ENCODE data around the gene DTD1.

The DTD1 gene

DNA sequence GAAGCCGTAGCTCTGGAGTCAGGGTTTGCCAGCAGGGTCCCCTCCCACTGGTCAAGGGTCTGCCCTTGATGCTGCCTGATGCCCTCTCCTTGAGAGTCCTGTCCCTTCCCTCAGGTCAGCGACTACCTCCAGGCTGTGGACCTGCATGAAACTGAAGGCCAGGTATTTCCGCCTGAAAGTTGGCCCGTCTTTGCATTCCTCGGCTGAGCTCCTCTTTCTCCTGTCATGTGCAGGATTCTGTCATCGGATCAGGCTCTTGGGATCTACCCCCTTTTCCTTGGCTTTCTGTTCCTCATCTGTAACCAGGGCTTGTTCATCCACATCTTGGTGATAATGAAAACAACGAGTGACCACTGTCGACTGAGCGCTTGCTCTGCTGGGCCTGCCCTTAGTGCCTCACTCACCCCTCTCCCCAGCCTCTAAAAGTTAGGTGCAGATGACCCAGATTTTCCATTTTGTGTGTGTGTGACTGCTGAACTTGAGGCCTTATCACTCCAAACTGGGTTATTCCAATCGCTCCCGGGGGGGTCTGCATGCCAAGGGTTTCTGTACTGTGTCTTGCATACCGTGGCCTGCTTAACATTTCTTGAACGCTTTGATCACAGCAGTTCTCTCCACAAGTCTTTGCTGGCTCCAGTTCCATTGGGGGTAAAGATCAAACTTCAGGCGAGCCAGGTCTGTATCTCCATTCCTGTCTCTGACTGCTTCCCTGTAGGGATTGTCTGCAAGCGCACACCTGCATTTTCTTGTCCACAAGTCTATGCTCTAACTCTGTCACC is 81.6 kb downstream of the DTD1 start:
- ATAC-seq (ENCODE audit: insufficient read depth, low read depth) = no peak
- H3K9me3 ChIP-seq (ENCODE audit: insufficient read depth, low read length, severe bottlenecking) = no peaks in the 10 kb centered on the region
- H3K4me3 ChIP-seq (ENCODE audit: low read depth in 1 of 2, low read length in 2 of 2) = no peak overlapping the region
- H3K4me2 ChIP-seq (ENCODE audit: insufficient read depth, low read length) = no peak overlapping the region
- no peak for DNase-seq
- peaks cover 19% of the 10 kb centered on the region for H3K27me3 ChIP-seq (ENCODE audit: insufficient read depth, low read length, poor library complexity)
- H3K36me3 ChIP-seq (ENCODE audit: insufficient read depth, low read length) = no peaks in the 10 kb centered on the region
- H3K4me1 ChIP-seq (ENCODE audit: insufficient read depth, low read length) = no peaks in the 10 kb centered on the region
- no peaks in the 10 kb centered on the region for H3K79me2 ChIP-seq (ENCODE audit: insufficient read depth, low read length)
- H4K20me1 ChIP-seq (ENCODE audit: insufficient read depth, low read length) = no peaks in the 10 kb centered on the region; the same call in 1 of the 2 replicates
- H3K27ac ChIP-seq (ENCODE audit: low read length) = no peak overlapping the region
- no peak overlapping the region for H2AFZ ChIP-seq (ENCODE audit: low read depth, low read length)
- no peak overlapping the region for H3K9ac ChIP-seq (ENCODE audit: low read depth, low read length)
- TF ChIP-seq, protein P1, sequence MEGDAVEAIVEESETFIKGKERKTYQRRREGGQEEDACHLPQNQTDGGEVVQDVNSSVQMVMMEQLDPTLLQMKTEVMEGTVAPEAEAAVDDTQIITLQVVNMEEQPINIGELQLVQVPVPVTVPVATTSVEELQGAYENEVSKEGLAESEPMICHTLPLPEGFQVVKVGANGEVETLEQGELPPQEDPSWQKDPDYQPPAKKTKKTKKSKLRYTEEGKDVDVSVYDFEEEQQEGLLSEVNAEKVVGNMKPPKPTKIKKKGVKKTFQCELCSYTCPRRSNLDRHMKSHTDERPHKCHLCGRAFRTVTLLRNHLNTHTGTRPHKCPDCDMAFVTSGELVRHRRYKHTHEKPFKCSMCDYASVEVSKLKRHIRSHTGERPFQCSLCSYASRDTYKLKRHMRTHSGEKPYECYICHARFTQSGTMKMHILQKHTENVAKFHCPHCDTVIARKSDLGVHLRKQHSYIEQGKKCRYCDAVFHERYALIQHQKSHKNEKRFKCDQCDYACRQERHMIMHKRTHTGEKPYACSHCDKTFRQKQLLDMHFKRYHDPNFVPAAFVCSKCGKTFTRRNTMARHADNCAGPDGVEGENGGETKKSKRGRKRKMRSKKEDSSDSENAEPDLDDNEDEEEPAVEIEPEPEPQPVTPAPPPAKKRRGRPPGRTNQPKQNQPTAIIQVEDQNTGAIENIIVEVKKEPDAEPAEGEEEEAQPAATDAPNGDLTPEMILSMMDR (IDR thresholded peaks at IDR 0.05; ENCODE audit: borderline replicate concordance, extremely low read depth, low read length, poor library complexity, severe bottlenecking) = no peak
- no peak for TF ChIP-seq EZH2 (IDR thresholded peaks at IDR 0.05; ENCODE audit: borderline replicate concordance, low read depth, low read length, severe bottlenecking)

DNA sequence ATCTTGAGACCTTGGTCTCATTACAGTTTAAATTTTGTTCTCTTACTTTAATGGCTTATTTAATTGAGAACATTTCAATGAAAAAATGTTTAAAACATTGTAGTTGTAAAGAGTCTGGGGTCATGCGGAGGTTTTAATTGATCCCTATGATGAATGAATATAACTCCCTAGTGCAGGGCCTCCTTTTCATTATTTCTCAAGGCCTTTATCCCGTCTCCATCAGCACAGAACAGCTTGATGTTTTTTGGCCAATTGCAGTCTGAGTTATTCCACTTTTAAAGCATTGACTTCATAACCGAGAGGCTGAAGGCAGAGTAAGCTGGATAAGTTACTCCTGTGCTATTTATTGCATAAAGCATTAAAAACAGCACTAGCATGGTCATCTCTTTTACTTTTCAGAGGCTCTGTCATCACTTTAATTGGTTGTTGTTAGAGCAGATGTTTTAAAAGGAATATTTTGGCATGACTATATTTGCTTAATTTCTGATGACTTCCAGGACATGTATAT is 83.4 kb downstream of the DTD1 start:
- Histone ChIP-seq H3K9ac (ENCODE audit: low read depth, low read length) (no peak overlapping the region), H3K4me2 (ENCODE audit: insufficient read depth, low read length) (no peak overlapping the region), H3K4me1 (ENCODE audit: insufficient read depth, low read length) (no peaks in the 10 kb centered on the region), H2AFZ (ENCODE audit: low read depth, low read length) (no peak overlapping the region), H3K79me2 (ENCODE audit: insufficient read depth, low read length) (no peaks in the 10 kb centered on the region), H3K36me3 (ENCODE audit: insufficient read depth, low read length) (no peaks in the 10 kb centered on the region), H3K27ac (ENCODE audit: low read length) (no peak overlapping the region), H3K27me3 (ENCODE audit: insufficient read depth, low read length, poor library complexity) (peaks cover 10% of the 10 kb centered on the region), H3K9me3 (ENCODE audit: insufficient read depth, low read length, severe bottlenecking) (no peaks in the 10 kb centered on the region), H4K20me1 (ENCODE audit: insufficient read depth, low read length) (no peaks in the 10 kb centered on the region; the same call in 1 of the 2 replicates), H3K4me3 (ENCODE audit: low read depth in 1 of 2, low read length in 2 of 2) (no peak overlapping the region)
- ATAC-seq (ENCODE audit: insufficient read depth, low read depth) (no peak), DNase-seq (no peak)
- TF ChIP-seq, protein P1 (IDR thresholded peaks at IDR 0.05; ENCODE audit: borderline replicate concordance, extremely low read depth, low read length, poor library complexity, severe bottlenecking) = no peak
- TF ChIP-seq EZH2 (IDR thresholded peaks at IDR 0.05; ENCODE audit: borderline replicate concordance, low read depth, low read length, severe bottlenecking) = no peak

DNA sequence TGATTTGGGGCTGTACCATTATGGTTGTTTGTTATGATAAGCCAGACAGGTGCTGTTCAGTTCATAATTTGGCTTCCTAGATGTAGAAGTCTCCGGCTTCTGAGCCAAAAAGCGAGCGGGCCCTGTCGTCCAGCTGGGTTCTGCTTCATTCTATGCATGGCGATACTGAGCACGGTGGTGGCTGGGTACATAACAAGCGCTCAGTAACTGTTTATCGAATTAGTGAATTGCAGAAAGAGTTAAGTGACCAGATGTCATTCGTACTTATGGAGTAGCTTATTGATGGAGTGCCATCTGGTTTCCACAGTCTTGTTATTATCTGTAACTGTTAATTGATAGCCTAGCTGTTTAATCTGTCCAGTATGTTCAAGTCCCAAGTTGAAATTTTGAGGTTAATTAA is 85.0 kb downstream of the DTD1 start:
- H3K9ac ChIP-seq (ENCODE audit: low read depth, low read length) = no peak overlapping the region
- ATAC-seq (ENCODE audit: insufficient read depth, low read depth) = no peak
- no peak overlapping the region for H2AFZ ChIP-seq (ENCODE audit: low read depth, low read length)
- H4K20me1 ChIP-seq (ENCODE audit: insufficient read depth, low read length) = no peaks in the 10 kb centered on the region; the same call in 1 of the 2 replicates
- no peak overlapping the region for H3K4me2 ChIP-seq (ENCODE audit: insufficient read depth, low read length)
- H3K4me1 ChIP-seq (ENCODE audit: insufficient read depth, low read length) = no peaks in the 10 kb centered on the region
- no peak overlapping the region for H3K27ac ChIP-seq (ENCODE audit: low read length)
- no peaks in the 10 kb centered on the region for H3K36me3 ChIP-seq (ENCODE audit: insufficient read depth, low read length)
- DNase-seq = no peak
- no peak overlapping the region for H3K4me3 ChIP-seq (ENCODE audit: low read depth in 1 of 2, low read length in 2 of 2)
- no peaks in the 10 kb centered on the region for H3K79me2 ChIP-seq (ENCODE audit: insufficient read depth, low read length)
- TF ChIP-seq EZH2 (IDR thresholded peaks at IDR 0.05; ENCODE audit: borderline replicate concordance, low read depth, low read length, severe bottlenecking) = no peak
- TF ChIP-seq, protein P1 (IDR thresholded peaks at IDR 0.05; ENCODE audit: borderline replicate concordance, extremely low read depth, low read length, poor library complexity, severe bottlenecking) = no peak
- peaks cover 13% of the 10 kb centered on the region for H3K27me3 ChIP-seq (ENCODE audit: insufficient read depth, low read length, poor library complexity)
- no peaks in the 10 kb centered on the region for H3K9me3 ChIP-seq (ENCODE audit: insufficient read depth, low read length, severe bottlenecking)
